ENCODE data around the gene SGCA. TPM values are rescaled to one million over a fixed set of nuclear protein-coding genes. Genes with fewer than 3 reads are reported as not detected.

Gene SGCA
- total and polyA plus RNA-seq, 2 experiments from 2014 or later, result 0.19 TPM; not detected in 1

DNA sequence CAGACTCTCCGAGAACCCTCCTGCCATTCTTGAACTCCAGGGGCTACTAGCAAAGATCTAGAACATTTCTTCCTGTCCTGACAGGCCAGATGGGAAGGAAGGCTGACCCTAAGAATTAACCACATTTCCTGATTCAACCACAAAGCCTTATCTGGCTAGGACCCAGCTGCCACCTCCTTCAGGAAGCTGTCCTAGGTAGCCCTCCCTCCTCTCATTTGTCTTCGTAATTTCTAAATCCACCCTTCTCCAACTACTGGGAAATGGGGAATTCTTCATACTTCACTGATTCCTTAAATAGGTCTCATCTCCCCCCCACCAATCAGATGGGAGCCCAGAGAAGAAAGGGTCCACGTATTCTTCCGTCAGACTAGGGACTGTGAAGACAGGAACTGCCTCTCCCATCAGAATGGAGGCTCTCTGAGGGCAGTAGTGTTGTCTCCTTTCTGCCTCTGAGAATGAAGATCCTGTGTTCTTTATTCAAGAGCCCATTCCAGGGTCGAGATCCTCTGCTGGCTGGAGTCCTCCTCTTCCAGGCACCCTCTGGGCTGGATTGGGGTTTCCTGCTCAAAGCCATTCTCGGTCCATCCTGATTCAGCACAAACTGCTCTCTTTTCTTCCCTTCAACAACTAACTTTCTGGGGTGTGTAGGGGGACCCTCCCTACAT lies 38.0 kb upstream of the SGCA start:
- Histone ChIP-seq H3K4me3 (peak overlapping the region; percentile 69), H3K79me2 (replicated peaks; ENCODE audit: insufficient read depth) (no peaks in the 10 kb centered on the region), H3K4me2 (peak overlapping the region; percentile 53), H3F3A (replicated peaks; ENCODE audit: low read depth) (no peaks in the 10 kb centered on the region; the same call in 1 of the 2 replicates), H4K20me1 (replicated peaks; ENCODE audit: insufficient read depth) (no peaks in the 10 kb centered on the region), H3K27me3 (ENCODE audit: insufficient read depth) (peaks cover 38% of the 10 kb centered on the region), H3K4me1 (ENCODE audit: insufficient read depth) (peaks cover 32% of the 10 kb centered on the region), H2AFZ (0 out of 2 replicates have a peak overlapping the region, but pooled peaks have one; percentile 33), H3K9me2 (ENCODE audit: insufficient read depth) (no peaks in the 10 kb centered on the region), H3K36me3 (ENCODE audit: insufficient read depth) (no peaks in the 10 kb centered on the region), H3K27ac (ENCODE audit: low read depth) (no peak overlapping the region)
- Mint-ChIP-seq H3K27me3 (ENCODE audit: insufficient read depth, low read depth, poor library complexity) (peaks cover 37% of the 10 kb centered on the region), H3K36me3 (ENCODE audit: low read depth) (no peaks in the 10 kb centered on the region), H3K4me1 (peaks cover 64% of the 10 kb centered on the region), H3K4me3 (peak overlapping the region; percentile 91), H3K9me3 (no peaks in the 10 kb centered on the region), H3K27ac (no peak overlapping the region)
- no peak for ATAC-seq
- TF ChIP-seq, protein P1, sequence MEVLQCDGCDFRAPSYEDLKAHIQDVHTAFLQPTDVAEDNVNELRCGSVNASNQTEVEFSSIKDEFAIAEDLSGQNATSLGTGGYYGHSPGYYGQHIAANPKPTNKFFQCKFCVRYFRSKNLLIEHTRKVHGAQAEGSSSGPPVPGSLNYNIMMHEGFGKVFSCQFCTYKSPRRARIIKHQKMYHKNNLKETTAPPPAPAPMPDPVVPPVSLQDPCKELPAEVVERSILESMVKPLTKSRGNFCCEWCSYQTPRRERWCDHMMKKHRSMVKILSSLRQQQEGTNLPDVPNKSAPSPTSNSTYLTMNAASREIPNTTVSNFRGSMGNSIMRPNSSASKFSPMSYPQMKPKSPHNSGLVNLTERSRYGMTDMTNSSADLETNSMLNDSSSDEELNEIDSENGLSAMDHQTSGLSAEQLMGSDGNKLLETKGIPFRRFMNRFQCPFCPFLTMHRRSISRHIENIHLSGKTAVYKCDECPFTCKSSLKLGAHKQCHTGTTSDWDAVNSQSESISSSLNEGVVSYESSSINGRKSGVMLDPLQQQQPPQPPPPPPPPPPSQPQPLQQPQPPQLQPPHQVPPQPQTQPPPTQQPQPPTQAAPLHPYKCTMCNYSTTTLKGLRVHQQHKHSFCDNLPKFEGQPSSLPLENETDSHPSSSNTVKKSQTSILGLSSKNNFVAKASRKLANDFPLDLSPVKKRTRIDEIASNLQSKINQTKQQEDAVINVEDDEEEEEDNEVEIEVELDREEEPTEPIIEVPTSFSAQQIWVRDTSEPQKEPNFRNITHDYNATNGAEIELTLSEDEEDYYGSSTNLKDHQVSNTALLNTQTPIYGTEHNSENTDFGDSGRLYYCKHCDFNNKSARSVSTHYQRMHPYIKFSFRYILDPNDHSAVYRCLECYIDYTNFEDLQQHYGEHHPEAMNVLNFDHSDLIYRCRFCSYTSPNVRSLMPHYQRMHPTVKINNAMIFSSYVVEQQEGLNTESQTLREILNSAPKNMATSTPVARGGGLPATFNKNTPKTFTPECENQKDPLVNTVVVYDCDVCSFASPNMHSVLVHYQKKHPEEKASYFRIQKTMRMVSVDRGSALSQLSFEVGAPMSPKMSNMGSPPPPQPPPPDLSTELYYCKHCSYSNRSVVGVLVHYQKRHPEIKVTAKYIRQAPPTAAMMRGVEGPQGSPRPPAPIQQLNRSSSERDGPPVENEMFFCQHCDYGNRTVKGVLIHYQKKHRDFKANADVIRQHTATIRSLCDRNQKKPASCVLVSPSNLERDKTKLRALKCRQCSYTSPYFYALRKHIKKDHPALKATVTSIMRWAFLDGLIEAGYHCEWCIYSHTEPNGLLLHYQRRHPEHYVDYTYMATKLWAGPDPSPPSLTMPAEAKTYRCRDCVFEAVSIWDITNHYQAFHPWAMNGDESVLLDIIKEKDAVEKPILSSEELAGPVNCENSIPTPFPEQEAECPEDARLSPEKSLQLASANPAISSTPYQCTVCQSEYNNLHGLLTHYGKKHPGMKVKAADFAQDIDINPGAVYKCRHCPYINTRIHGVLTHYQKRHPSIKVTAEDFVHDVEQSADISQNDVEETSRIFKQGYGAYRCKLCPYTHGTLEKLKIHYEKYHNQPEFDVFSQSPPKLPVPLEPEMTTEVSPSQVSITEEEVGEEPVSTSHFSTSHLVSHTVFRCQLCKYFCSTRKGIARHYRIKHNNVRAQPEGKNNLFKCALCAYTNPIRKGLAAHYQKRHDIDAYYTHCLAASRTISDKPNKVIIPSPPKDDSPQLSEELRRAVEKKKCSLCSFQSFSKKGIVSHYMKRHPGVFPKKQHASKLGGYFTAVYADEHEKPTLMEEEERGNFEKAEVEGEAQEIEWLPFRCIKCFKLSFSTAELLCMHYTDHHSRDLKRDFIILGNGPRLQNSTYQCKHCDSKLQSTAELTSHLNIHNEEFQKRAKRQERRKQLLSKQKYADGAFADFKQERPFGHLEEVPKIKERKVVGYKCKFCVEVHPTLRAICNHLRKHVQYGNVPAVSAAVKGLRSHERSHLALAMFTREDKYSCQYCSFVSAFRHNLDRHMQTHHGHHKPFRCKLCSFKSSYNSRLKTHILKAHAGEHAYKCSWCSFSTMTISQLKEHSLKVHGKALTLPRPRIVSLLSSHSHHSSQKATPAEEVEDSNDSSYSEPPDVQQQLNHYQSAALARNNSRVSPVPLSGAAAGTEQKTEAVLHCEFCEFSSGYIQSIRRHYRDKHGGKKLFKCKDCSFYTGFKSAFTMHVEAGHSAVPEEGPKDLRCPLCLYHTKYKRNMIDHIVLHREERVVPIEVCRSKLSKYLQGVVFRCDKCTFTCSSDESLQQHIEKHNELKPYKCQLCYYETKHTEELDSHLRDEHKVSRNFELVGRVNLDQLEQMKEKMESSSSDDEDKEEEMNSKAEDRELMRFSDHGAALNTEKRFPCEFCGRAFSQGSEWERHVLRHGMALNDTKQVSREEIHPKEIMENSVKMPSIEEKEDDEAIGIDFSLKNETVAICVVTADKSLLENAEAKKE (CRISPR knock-in tag; IDR thresholded peaks at IDR 0.05), result no peak
- no peak for TF ChIP-seq ZNF331 (CRISPR knock-in tag; IDR thresholded peaks at IDR 0.05; ENCODE audit: low read depth)
- no peak for TF ChIP-seq EZH2phosphoT487 (IDR thresholded peaks at IDR 0.05; ENCODE audit: unreplicated experiment)
- no peak for TF ChIP-seq ZNF114 (CRISPR knock-in tag; IDR thresholded peaks at IDR 0.05)
- TF ChIP-seq NANOG (IDR thresholded peaks at IDR 0.05; ENCODE audit: borderline replicate concordance), result no peak
- TF ChIP-seq, protein P2, sequence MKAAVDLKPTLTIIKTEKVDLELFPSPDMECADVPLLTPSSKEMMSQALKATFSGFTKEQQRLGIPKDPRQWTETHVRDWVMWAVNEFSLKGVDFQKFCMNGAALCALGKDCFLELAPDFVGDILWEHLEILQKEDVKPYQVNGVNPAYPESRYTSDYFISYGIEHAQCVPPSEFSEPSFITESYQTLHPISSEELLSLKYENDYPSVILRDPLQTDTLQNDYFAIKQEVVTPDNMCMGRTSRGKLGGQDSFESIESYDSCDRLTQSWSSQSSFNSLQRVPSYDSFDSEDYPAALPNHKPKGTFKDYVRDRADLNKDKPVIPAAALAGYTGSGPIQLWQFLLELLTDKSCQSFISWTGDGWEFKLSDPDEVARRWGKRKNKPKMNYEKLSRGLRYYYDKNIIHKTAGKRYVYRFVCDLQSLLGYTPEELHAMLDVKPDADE (IDR thresholded peaks at IDR 0.05), result no peak
- TF ChIP-seq, protein P3, sequence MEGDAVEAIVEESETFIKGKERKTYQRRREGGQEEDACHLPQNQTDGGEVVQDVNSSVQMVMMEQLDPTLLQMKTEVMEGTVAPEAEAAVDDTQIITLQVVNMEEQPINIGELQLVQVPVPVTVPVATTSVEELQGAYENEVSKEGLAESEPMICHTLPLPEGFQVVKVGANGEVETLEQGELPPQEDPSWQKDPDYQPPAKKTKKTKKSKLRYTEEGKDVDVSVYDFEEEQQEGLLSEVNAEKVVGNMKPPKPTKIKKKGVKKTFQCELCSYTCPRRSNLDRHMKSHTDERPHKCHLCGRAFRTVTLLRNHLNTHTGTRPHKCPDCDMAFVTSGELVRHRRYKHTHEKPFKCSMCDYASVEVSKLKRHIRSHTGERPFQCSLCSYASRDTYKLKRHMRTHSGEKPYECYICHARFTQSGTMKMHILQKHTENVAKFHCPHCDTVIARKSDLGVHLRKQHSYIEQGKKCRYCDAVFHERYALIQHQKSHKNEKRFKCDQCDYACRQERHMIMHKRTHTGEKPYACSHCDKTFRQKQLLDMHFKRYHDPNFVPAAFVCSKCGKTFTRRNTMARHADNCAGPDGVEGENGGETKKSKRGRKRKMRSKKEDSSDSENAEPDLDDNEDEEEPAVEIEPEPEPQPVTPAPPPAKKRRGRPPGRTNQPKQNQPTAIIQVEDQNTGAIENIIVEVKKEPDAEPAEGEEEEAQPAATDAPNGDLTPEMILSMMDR (conservative IDR thresholded peaks at IDR 0.05; ENCODE audit: low read depth in 2 of 2), result no peak
- peak; percentile 55 for DNase-seq (ENCODE audit: low spot score)

All from GM23338 (cell line).